ENCODE measurements around the gene RCAN1. TPM values are rescaled to one million over a fixed set of nuclear protein-coding genes. Genes with fewer than 3 reads are reported as not detected.

RCAN1 gene
- total and polyA plus RNA-seq, 2 of the 13 experiments (the other 11 are each of a cell fraction or from before 2014, with no cell fraction given) = 9.4 to 34.1 TPM

GRCh38 chr21:34510148-34511142 lies 104.5 kb downstream of the RCAN1 start (continued):
- TF ChIP-seq ZGPAT (CRISPR knock-in tag; IDR thresholded peaks at IDR 0.05) (peak; percentile 29; the same call in 1 of the 2 replicates), CBX1 (IDR thresholded peaks at IDR 0.05; ENCODE audit: low read depth) (no peak), SALL1 (CRISPR knock-in tag; IDR thresholded peaks at IDR 0.05) (peak; percentile 83), TOE1 (CRISPR knock-in tag; IDR thresholded peaks at IDR 0.05) (no peak), NAIF1 (CRISPR knock-in tag; IDR thresholded peaks at IDR 0.05; ENCODE audit: borderline replicate concordance) (no peak), KLF11 (CRISPR knock-in tag; IDR thresholded peaks at IDR 0.05) (no peak), MIER3 (CRISPR knock-in tag; IDR thresholded peaks at IDR 0.05; ENCODE audit: borderline replicate concordance) (0 out of 2 replicates have a peak, but pooled peaks have one; percentile 59), RAD21 (CRISPR knock-in tag; IDR thresholded peaks at IDR 0.05) (peak; percentile 96), ZNF644 (CRISPR knock-in tag; IDR thresholded peaks at IDR 0.05; ENCODE audit: low read depth) (no peak), ZNF501 (CRISPR knock-in tag; IDR thresholded peaks at IDR 0.05) (0 out of 2 replicates have a peak, but pooled peaks have one; percentile 53), ZBTB21 (CRISPR knock-in tag; IDR thresholded peaks at IDR 0.05) (no peak), FOXO1 (CRISPR knock-in tag; IDR thresholded peaks at IDR 0.05) (no peak; the same call in 1 of the 2 replicates), TRAFD1 (CRISPR knock-in tag; IDR thresholded peaks at IDR 0.05; ENCODE audit: borderline replicate concordance) (no peak), ELF3 (CRISPR knock-in tag; IDR thresholded peaks at IDR 0.05) (0 out of 2 replicates have a peak, but pooled peaks have one; percentile 21), SP1 (IDR thresholded peaks at IDR 0.05) (no peak), SP1 (CRISPR knock-in tag; IDR thresholded peaks at IDR 0.05) (no peak), ZNF605 (CRISPR knock-in tag; IDR thresholded peaks at IDR 0.05) (no peak), ZNF547 (CRISPR knock-in tag; IDR thresholded peaks at IDR 0.05) (no peak), ZNF891 (CRISPR knock-in tag; IDR thresholded peaks at IDR 0.05) (no peak), ZNF18 (CRISPR knock-in tag; IDR thresholded peaks at IDR 0.05; ENCODE audit: insufficient replicate concordance) (no peak), ZNF431 (CRISPR knock-in tag; IDR thresholded peaks at IDR 0.05; ENCODE audit: borderline replicate concordance, low read depth) (no peak), HDAC2 (CRISPR knock-in tag; IDR thresholded peaks at IDR 0.05) (0 out of 2 replicates have a peak, but pooled peaks have one; percentile 15), ATF4 (CRISPR knock-in tag; IDR thresholded peaks at IDR 0.05) (no peak), HNF4G (IDR thresholded peaks at IDR 0.05; ENCODE audit: borderline replicate concordance, low read depth, low read length) (no peak), HNF4G (CRISPR knock-in tag; IDR thresholded peaks at IDR 0.05; ENCODE audit: borderline replicate concordance, low read depth) (no peak)

All from HepG2 (cell line).